HS-5 (cell line): ENCODE results near the gene MRPS6.

ENCODE experiments used
- DNase-seq: peaks from one replicate; pipeline ENCODE4 v3.0.0-alpha.2; 2012; ENCODE audit warnings: low read depth

The MRPS6 gene

DNA sequence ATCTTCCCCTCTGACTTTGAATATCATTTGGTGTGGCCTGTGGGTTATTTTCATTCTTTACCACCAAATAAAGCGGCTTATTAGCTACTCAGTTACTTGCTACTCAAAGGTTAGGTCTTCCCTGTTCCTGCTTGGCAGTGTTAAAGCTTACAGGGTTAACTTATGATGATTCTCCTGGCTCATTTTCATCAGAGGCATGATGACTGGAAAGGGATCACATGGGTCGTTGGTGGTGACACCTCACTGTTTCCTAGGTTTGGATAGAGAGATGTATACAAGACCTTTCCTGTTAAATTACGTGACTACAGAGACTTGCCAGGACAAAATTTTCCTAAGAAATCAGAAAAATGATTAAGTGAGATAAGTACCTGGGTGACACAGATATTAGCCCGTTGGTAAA is 27.4 kb downstream of the MRPS6 start:
- DNase-seq, result no peak

DNA sequence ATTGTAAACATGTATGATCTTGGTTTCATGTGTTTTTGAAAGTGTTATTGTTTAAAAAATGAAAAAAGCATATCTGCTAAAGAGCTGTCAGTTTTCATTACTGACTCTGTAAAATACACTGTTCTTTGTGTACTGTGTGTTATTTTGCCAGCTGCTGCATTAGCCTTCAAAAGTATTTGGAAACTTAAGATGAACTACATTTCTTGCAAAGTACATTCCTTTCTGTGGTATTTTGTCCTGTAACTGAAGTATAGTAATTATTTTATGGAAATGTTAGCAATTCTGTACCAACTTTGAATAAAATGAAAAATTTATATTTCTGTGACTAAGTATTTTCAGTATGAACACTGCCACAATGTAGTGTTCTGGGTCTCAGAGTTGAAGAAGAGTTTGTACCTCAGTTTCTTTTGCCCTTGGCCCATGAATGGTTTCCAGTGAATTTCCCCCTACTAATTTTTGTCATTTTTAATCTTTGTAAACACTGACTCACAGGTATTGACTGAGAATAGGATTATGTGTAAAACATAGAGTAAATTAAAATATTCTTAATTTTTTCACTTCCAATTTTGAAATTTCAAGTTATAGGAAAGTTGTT is 32.7 kb downstream of the MRPS6 start:
- DNase-seq, result no peak

DNA sequence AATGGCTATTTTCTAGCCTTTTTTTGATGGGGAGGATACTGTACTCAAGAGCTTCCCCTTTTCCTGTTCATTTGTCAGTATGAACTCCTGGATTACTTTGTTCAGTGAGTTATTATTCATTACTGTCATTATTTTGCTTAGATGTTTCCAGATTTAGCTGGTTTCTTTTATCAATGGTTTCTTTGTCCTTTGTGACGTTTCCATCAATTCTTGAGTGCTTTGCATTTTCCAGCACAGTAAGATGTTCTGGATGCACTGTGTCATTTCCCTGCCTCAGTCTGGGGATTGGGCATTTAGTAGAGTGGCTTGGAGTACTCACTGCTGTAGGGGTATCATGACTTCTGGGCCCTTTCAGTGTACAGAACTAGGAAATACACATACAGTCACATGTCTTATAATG is 34.2 kb downstream of the MRPS6 start:
- no peak for DNase-seq

DNA sequence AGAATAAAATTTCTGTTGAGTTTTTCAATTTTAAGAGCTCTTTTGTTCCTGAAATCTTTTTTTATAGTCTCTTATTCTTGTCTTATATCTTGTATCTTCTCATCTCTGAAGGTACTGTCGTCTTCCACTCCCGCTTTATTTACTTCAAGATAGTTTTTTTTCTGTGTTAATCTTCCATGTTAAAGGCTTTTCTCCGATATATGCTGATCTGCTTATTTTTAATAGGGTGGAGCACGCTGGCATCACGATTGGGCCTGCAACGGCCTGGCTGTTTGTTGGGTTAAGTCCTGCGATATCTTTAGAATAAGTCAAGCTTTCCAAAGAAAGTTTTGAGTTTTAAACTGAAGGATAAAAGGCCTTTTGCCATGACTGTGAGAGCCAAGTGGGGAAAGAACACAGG is 35.7 kb downstream of the MRPS6 start:
- no peak for DNase-seq

DNA sequence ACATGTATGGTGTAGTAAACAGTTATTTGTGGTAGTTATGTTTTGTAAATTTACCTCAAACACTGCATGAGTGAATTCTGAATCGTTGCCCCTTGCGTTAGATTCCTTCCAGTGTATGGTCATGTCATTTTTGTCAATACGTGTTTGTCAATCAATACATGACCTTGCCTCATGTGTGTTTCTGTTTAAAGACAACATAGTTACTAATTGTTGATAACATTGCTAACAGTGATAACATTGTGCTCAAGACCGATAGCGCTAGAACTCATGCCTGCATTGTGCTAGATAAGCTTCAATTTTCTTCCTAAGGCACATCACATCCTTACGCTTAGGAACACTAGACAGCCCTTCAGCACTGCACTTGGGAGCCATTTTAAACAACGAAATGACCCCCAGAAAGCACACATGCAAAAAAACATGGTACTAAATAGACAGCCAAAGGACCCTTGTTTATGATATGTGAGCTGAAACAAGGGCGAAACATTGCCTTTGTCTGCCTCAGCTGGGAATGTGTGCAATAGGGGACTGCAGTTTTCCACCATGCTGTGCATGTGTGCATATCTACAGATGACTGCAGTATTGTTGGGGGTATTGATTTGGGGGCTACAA is 37.3 kb downstream of the MRPS6 start:
- no peak for DNase-seq

DNA sequence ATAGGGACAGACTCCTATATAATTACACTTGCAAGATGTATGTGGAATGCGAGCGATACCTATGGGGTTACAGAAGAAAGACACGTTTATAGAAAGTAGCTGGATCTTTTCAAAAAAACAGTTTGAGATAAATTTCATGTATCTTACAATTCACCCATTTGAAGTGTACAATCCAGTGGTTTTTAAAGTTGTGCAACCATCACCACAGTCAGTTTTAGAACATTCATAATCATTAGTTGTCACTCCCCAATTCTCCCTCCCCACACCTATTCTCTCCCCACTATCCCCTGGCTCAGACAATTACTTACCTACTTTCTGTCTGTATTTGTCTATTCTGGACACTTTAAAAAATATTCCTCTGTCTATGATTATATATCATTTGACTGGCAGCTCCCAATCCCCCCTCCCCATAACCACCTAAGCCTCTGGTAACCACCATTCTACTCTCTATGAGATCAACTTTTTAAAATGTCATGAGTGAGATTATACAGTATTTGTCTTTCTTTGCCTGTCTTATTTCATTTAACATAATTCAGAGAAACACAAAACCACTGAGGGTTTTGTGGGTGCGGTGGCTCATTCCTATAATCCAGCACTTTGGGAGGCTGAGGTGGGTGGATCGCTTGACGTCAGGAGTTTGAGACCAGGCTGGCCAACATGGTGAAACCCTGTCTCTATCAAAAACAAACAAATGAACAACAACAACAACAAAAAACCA is 39.1 kb downstream of the MRPS6 start:
- no peak for DNase-seq

DNA sequence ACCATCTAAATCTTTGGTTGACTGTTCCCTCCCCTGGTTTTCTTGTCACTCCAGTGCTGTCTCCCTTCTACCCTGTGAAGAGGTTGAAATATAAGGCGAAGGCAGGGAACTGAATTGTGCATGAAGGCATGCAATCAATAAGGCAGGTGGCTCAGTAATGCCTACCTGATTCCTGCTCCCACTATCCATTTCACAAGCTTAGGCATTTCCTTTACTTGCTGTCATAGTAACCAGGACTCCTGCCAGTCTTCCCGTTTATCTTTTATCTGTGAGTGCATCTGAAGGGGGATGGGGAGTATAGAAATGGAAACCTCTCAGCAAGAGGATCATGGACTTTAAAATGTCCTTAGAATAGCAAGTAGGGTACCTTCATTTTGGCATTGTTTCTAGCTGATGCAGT is 40.5 kb downstream of the MRPS6 start:
- no peak for DNase-seq

DNA sequence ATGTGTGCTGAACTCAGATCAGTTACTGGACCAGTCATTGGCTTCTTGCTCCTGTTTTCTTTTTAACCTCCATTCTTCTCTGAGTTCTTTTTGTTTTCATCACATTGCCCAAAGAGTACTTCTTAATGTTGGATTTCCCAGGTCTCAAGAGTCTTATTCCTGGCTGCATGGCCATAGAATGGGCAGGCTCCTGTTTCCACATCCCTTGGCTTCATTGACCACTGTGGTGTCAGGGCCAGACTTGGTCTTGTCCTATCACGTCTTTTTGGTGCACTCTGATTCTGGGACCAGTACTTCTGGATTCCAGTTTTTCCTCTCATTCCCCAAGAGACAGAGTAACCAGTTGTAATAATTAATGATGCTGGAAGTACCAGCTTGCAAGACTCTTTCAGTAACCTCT is 41.8 kb downstream of the MRPS6 start:
- DNase-seq, result no peak

DNA sequence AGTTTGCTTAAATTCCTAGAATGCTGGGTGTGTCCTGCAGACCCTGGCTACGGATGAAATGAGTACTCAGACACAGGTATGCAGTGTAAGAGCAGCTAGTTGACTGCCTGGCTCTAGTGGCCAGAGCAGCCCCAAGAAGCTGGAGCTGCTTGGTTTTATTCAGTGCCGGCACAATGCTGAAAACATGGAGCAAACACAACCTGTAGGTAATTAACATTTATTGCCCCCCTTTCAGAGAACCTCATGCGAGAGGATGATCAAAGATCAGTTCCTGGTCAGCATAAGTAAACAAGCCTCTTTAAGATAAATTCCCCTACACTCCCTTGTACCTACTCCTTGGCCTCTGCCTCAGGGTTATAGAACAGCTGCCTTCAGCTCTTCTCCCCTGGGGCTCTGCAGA is 43.2 kb downstream of the MRPS6 start:
- DNase-seq, result no peak

DNA sequence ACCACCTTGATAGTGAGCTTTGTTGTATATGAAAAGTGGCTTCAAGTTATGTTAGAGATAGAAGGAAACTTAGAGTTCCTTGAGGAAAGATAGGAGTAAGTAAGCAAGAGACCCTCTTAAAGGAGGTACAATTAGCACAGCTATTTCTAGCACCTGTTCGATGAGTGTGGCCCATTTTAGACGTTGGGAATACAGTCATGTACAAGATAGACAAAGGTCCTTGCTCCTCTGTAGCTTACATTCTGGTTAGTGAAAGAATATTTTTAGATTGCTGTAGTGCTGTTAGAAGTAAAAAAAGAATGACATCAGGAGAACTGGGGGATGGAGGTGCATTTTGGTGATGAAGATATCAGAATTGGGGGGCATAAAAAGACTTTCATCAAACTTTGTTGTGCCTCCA is 47.5 kb downstream of the MRPS6 start:
- DNase-seq, result no peak

DNA sequence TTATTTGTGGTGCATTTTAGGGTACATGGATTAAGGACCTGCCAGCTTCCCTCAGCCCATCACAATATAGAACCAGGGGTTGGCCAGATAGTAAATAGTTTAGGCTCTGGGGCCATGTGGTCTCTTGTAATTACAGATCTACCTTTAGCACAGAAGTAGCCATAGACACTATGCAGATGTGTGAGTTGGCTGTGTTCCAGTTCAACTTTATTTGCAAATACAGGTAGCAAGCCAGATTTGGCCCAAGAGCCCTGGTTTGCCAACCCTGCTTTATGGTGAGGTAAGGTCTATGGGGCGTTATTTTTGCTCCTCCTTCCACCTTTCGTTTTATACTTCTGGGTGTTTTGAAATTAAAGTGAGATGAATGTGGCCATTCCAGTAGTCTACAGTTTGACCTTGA is 48.7 kb downstream of the MRPS6 start:
- no peak for DNase-seq

DNA sequence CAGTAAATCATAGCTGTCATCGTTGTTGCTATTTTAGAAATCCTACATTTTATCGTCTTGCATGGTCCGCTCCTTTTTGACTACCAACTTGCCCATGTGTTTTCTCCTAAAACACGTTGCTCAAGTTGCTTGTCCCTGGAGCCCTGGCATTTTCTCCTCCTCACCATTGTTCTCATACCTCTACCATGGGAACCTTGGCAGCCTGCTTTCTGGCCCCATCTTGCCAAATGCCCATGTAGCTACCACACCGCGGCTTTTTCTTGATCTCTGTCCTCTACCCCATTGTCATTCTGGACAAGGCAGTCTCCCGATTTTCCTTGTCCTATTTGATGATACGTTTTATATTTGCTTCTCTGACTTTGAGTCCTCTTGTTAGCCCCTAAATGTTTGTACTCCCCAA is 50.2 kb downstream of the MRPS6 start:
- DNase-seq, result no peak

DNA sequence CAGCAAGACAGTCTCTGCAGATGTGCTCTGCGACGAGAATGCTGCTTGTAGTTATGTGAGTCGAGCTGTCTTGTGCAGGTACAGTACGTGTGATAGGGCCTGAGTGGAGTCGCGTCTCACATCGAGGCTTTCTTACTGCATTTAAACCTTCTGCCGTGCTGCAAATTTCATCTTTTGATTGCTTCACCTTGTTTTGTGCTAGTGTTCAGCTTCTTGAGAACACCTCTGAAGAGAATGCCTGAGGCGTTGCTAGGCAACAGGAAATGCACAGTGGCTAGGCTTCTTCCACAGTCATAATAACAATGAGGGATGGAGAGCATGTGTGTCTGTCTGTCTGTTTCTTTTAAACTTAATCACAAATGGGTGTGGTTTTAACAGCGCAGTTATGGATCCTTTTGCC is 52.9 kb downstream of the MRPS6 start:
- DNase-seq, result no peak

DNA sequence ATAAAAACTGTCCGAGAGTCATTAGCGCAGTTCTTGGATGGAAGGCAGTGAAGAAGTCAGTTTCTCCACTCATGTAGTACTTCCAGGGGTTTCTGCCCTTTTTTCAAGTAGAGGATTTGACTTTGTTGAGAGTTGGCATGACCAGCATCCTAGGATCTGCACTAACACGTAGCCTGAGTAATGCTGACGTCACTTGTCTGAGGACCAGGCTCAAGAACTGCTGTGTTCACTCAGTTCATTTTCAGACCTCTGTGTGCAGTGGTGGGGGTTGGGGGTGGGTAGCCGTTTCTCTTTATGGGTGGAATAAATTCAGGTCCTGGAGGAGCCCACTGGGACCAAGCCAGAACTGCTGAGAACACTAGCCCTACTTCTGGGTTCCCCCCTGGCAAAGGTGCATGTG is 53.3 kb downstream of the MRPS6 start:
- DNase-seq, result no peak

DNA sequence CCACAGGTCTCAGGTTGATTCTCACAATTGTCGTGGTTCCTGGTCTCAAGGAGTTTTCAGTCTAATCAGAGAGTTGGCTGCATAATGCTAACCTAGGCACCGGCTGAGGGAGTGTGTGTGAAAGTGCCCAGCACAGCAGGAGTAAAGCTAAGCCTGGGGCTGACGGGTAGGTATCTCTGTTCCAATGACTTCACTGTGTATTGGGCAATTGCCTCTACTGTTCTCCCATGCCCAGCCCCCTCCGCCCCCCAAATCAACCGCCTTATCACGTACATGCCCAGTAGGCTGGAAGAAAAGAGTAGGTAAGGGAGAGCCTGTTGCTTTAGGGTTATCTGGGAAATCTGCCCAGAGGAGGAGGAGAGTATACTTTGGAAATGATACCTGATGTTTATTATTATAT is 54.7 kb downstream of the MRPS6 start:
- no peak for DNase-seq

DNA sequence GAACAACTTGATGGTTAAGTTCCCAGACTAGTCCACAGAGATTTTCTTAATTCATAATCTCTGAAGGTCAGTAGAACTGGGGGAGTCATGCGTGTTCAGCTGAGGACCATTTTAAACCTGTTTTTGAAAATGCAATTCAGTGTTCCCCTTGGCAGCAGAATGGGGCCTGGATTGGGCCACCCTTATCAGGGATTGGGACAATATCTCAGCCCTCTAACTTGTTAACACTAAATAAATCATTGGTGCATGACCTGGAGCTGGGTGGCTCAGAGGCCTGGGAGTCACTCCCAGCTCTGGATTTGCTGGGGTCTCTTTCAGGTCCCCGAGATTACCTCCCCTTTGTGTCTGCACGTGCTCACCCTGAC is 55.3 kb downstream of the MRPS6 start:
- DNase-seq, result no peak

DNA sequence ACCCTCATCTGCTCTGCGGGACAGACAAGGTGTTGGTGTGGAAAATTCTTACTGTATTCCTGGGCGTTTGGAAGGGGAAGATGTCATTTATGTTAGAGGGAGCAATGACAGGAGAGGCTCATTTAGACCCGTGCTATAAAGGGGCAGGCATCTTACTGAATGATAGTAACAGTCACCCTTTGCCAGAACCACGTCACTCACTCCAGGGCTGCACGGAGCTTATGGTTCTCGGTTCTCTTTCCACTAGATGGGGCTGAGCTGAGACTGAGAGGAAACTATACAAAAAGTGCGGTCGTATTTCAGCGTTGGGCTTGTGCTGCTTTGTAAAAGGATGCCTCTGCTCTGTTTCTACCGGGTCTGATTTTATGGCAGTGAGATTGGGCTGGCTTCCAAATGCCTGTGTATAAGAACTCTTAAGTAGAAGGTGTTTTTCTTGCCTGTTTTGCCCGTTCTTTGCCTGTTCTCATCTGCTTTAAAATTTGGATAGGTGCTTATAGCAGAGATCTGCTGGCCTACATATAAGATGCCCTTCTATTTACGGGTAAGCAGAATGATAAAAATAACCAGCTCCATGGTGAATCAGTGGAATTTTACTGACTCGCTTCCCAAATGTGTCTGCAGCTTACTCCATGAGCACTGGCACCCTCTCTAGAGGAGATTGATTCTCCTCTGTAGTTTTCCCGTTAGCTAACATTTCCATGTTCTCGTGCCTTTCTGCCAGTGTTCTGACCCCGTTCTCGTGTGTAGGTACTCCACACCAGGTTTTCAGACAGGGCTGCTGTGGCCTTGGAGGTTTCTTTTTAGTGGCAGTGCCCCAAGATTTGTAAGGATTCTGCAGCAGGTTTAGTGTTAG is 55.9 kb downstream of the MRPS6 start:
- DNase-seq, result peak; percentile 34

DNA sequence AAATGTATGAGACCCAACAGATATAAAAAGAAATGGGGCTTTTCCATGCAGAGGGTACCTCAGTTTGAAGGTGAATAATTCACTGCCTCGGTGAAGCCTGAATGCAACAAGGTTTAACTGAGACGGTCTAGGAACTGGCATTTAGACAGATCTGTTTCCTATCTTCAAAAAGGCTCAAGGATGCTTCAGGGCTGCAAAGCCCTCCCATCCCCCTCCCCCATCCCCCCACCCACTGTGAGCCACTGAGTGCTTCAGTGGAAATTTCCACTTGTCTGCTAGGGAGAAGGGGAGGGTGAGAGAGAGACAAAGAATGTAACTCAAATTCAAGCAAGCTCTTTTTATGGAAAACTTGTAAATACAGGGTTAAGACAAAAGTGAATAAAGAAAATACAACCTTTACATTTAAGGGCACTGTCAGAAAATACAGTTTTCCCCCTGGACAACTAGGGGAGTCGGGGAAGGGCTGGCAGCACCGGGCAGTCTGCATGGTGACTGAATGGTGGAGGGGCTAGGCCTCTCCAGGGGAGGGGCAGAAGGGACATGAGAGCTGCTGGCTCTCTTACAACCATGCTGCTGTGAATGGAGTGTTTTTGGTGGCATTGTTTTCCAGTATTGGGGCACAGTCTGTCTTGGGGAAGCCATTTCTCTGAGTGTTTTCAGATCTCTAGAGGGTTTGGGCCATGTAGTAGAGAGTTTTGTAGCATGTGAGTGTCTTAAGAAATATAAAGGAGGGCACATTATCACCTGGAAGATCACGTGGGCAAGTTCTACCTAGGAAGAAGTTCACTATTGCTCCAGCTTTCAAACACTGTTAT is 56.7 kb downstream of the MRPS6 start:
- no peak for DNase-seq

DNA sequence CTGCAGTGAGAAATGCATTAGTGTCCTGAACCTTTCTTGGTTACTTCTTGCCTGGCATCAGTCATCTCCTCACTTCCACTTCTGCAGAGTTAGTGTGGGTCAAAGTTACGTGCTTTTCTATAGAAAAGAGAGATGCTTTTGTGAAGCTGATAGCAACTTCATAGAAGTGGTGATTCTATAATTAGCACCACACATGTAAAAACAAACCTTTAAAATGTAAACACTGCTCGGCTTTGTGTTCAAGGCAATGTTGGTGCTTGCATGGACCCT is 57.3 kb downstream of the MRPS6 start:
- no peak for DNase-seq

DNA sequence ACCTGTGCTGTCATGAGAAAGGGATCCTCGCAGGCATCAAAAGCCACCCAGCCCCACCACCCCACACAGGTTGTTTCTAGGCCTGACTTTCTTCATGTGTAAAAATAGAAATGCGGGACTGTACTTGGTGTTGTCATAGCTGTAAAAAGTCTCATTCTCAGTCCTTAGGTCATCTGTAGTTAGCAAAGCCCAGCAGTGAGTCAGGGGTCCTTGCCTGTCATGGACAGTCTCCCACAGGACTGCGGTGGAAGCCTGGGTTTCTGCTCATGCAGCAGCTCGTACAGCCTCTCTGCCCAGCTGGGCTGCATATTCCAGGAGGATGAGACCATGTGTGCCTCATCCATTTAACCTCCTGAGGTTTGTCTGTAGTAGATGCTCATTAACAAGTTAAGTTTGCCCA is 58.2 kb downstream of the MRPS6 start:
- DNase-seq, result no peak

DNA sequence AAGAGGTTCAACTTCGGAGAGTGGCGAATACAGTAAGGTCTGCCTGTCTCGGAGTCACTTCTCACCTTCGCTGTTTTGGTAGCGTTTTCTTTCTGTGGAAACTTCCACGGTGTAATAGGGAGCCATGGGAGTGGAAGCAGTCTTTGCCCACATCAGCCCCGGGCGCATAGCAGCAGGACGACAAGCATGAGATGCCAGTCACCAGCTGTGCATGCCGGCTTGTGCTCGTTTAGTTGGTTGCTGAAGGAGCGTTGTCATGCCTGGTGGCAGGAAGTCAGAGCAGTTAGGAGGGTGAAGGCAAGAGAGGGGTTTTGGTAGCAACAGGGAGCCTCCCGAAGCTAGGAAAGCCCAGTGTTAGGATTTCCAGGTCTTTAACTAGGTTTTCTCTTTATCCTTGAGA is 58.8 kb downstream of the MRPS6 start:
- no peak for DNase-seq

DNA sequence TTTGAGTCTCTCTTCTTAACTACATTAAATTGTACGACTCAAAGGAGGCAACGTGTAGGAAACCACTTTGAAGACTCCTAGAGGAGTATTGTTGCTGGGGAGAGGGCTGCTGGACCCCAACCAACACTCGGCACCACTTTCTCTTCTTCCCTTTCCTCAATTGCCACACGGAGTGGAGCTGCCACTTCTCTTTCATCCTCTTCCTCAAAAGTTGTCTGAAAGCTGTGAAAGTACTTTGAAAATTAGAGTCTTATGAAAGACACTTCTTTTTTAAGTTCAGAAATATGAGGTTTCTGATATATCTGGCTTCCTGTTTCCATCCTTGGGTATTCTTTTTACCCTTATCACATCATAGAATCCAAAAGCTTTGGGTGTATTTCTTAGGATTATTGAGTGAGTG is 59.5 kb downstream of the MRPS6 start:
- no peak for DNase-seq
